Measurements from ENCODE around the gene UBAP1L. TPM values are rescaled to one million over a fixed set of nuclear protein-coding genes. Genes with fewer than 3 reads are reported as not detected.

UBAP1L gene
- total RNA-seq, 2 donors from 2014 or later = 7.8 to 8.4 TPM

- DNase-seq (no peak), ATAC-seq (no peak)
- H3K4me1 Mint-ChIP-seq = peaks cover 14% of the 10 kb centered on the region
These were observed 28.9 kb downstream of the UBAP1L start for GRCh38 chr15:65085990-65086679.

GRCh38 chr15:65085207-65085753 is 29.7 kb downstream of the UBAP1L start:
- ATAC-seq = no peak
- no peak overlapping the region for H3K4me3 Mint-ChIP-seq
- H3K27ac Mint-ChIP-seq = no peak overlapping the region
- H3K36me3 Mint-ChIP-seq (ENCODE audit: low read depth) = peaks cover 4% of the 10 kb centered on the region
- no peak for DNase-seq
- no peaks in the 10 kb centered on the region for H3K9me3 ChIP-seq (ENCODE audit: control insufficient read depth, low read length, poor library complexity, severe bottlenecking)
- peaks cover 33% of the 10 kb centered on the region for H3K27me3 Mint-ChIP-seq
- H3K4me1 Mint-ChIP-seq = peaks cover 14% of the 10 kb centered on the region

More at GRCh38 chr15:65085990-65086679, 28.9 kb downstream of the UBAP1L start:
- Mint-ChIP-seq H3K4me3 (no peak overlapping the region), H3K36me3 (ENCODE audit: low read depth) (peaks cover 4% of the 10 kb centered on the region), H3K27ac (no peak overlapping the region), H3K27me3 (peaks cover 33% of the 10 kb centered on the region)
- H3K9me3 ChIP-seq (ENCODE audit: control insufficient read depth, low read length, poor library complexity, severe bottlenecking) = no peaks in the 10 kb centered on the region

GRCh38 chr15:65084500-65085206 is 30.3 kb downstream of the UBAP1L start:
- DNase-seq = no peak
- no peak overlapping the region for H3K4me3 Mint-ChIP-seq
- H3K27ac Mint-ChIP-seq = no peak overlapping the region
- no peak for ATAC-seq
- no peaks in the 10 kb centered on the region for H3K9me3 ChIP-seq (ENCODE audit: control insufficient read depth, low read length, poor library complexity, severe bottlenecking)
- peaks cover 4% of the 10 kb centered on the region for H3K36me3 Mint-ChIP-seq (ENCODE audit: low read depth)
- H3K4me1 Mint-ChIP-seq = peaks cover 14% of the 10 kb centered on the region
- peaks cover 33% of the 10 kb centered on the region for H3K27me3 Mint-ChIP-seq

- Mint-ChIP-seq H3K4me1 (peaks cover 16% of the 10 kb centered on the region), H3K4me3 (no peak overlapping the region), H3K27me3 (peaks cover 45% of the 10 kb centered on the region), H3K36me3 (ENCODE audit: low read depth) (peaks cover 4% of the 10 kb centered on the region), H3K27ac (no peak overlapping the region)
- ATAC-seq (no peak), DNase-seq (no peak)
- no peaks in the 10 kb centered on the region for H3K9me3 ChIP-seq (ENCODE audit: control insufficient read depth, low read length, poor library complexity, severe bottlenecking)
These were observed 31.7 kb downstream of the UBAP1L start for GRCh38 chr15:65083262-65083701.

GRCh38 chr15:65082303-65082953 is 32.6 kb downstream of the UBAP1L start:
- ATAC-seq (peak; percentile 50), DNase-seq (no peak)
- Mint-ChIP-seq H3K27ac (peak overlapping the region; percentile 74), H3K4me3 (peak overlapping the region; percentile 21), H3K36me3 (ENCODE audit: low read depth) (peaks cover 6% of the 10 kb centered on the region), H3K27me3 (peaks cover 54% of the 10 kb centered on the region), H3K4me1 (peaks cover 14% of the 10 kb centered on the region)
- no peaks in the 10 kb centered on the region for H3K9me3 ChIP-seq (ENCODE audit: control insufficient read depth, low read length, poor library complexity, severe bottlenecking)

- Mint-ChIP-seq H3K36me3 (ENCODE audit: low read depth) (peaks cover 6% of the 10 kb centered on the region), H3K27me3 (peaks cover 54% of the 10 kb centered on the region), H3K4me3 (no peak overlapping the region), H3K4me1 (peaks cover 13% of the 10 kb centered on the region), H3K27ac (no peak overlapping the region)
- H3K9me3 ChIP-seq (ENCODE audit: control insufficient read depth, low read length, poor library complexity, severe bottlenecking) = no peaks in the 10 kb centered on the region
- DNase-seq (no peak), ATAC-seq (no peak)
These were observed 33.2 kb downstream of the UBAP1L start for GRCh38 chr15:65081758-65082157.

- Mint-ChIP-seq H3K36me3 (ENCODE audit: low read depth) (peaks cover 6% of the 10 kb centered on the region), H3K4me1 (peaks cover 13% of the 10 kb centered on the region), H3K27ac (no peak overlapping the region), H3K27me3 (peaks cover 56% of the 10 kb centered on the region), H3K4me3 (no peak overlapping the region)
- DNase-seq (no peak), ATAC-seq (no peak)
- H3K9me3 ChIP-seq (ENCODE audit: control insufficient read depth, low read length, poor library complexity, severe bottlenecking) = no peaks in the 10 kb centered on the region
These were observed 33.7 kb downstream of the UBAP1L start for GRCh38 chr15:65081270-65081669.

- DNase-seq (no peak), ATAC-seq (no peak)
- Mint-ChIP-seq H3K27me3 (peaks cover 56% of the 10 kb centered on the region), H3K4me1 (peaks cover 13% of the 10 kb centered on the region), H3K4me3 (no peak overlapping the region), H3K36me3 (ENCODE audit: low read depth) (peaks cover 6% of the 10 kb centered on the region), H3K27ac (no peak overlapping the region)
- H3K9me3 ChIP-seq (ENCODE audit: control insufficient read depth, low read length, poor library complexity, severe bottlenecking) = no peaks in the 10 kb centered on the region
These were observed 35.4 kb downstream of the UBAP1L start for GRCh38 chr15:65079580-65079979.

GRCh38 chr15:65077981-65078352 is 37.0 kb downstream of the UBAP1L start:
- H3K27ac Mint-ChIP-seq = no peak overlapping the region
- peaks cover 10% of the 10 kb centered on the region for H3K4me1 Mint-ChIP-seq
- ATAC-seq (peak; percentile 74), DNase-seq (peak; percentile 23 to 33 (median 27))
- H3K36me3 Mint-ChIP-seq (ENCODE audit: low read depth) = peaks cover 6% of the 10 kb centered on the region
- no peaks in the 10 kb centered on the region for H3K9me3 ChIP-seq (ENCODE audit: control insufficient read depth, low read length, poor library complexity, severe bottlenecking)
- H3K4me3 Mint-ChIP-seq = no peak overlapping the region
- H3K27me3 Mint-ChIP-seq = peaks cover 40% of the 10 kb centered on the region

- no peak for ATAC-seq
- no peaks in the 10 kb centered on the region for H3K9me3 ChIP-seq (ENCODE audit: control insufficient read depth, low read length, poor library complexity, severe bottlenecking)
- H3K4me3 Mint-ChIP-seq = no peak overlapping the region
- H3K4me1 Mint-ChIP-seq = peaks cover 5% of the 10 kb centered on the region
- H3K27ac Mint-ChIP-seq = no peak overlapping the region
- H3K36me3 Mint-ChIP-seq (ENCODE audit: low read depth) = peaks cover 2% of the 10 kb centered on the region
- peaks cover 34% of the 10 kb centered on the region for H3K27me3 Mint-ChIP-seq
- DNase-seq = no peak
These were observed 37.6 kb downstream of the UBAP1L start for GRCh38 chr15:65077291-65077980.

- Mint-ChIP-seq H3K4me3 (no peak within 1 kb of the TSS), H3K4me1 (peaks cover 2% of the 10 kb centered on the region), H3K36me3 (ENCODE audit: low read depth) (peaks cover 2% of the 10 kb centered on the region), H3K27me3 (peaks cover 29% of the 10 kb centered on the region), H3K27ac (no peak within 1 kb of the TSS)
- ATAC-seq = no peak
- no peak for DNase-seq
- H3K9me3 ChIP-seq (ENCODE audit: control insufficient read depth, low read length, poor library complexity, severe bottlenecking) = no peaks in the 10 kb centered on the region
These were observed 38.3 kb downstream of the UBAP1L start, which contains the start of gene KBTBD13 for GRCh38 chr15:65076486-65077290. TSS of gene KBTBD13 (plus strand) at chr15:65076746. CDS start at chr15:65076816, 70 bp downstream.

Data from T-helper 17 cell (primary cell).